Activated CD4-positive, alpha-beta T cell treated with anti-CD3 and anti-CD28 coated beads for 4 hours (primary cell): ENCODE results near the gene SORBS1.

ENCODE experiments used
- DNase-seq, 2 donors: peaks; one replicate each; pipeline ENCODE4 v3.0.0-alpha.2; 2020

The SORBS1 gene

GRCh38 chr10:95334805-95335144, 226.4 kb downstream of the SORBS1 start:
- no peak for DNase-seq

GRCh38 chr10:95333997-95334804, 227.0 kb downstream of the SORBS1 start:
- DNase-seq: no peak

GRCh38 chr10:95332666-95333249, 228.4 kb downstream of the SORBS1 start:
- DNase-seq: no peak

- DNase-seq: no peak
Observed at GRCh38 chr10:95331596-95332130, 229.5 kb downstream of the SORBS1 start.

GRCh38 chr10:95330966-95331453, 230.2 kb downstream of the SORBS1 start:
- DNase-seq: no peak

GRCh38 chr10:95329296-95329695, 231.9 kb downstream of the SORBS1 start:
- no peak for DNase-seq

GRCh38 chr10:95328013-95328412, 233.2 kb downstream of the SORBS1 start:
- DNase-seq: no peak

GRCh38 chr10:95327367-95327766, 233.8 kb downstream of the SORBS1 start:
- DNase-seq: no peak

GRCh38 chr10:95326396-95326795, 234.8 kb downstream of the SORBS1 start:
- DNase-seq: no peak

- no peak for DNase-seq
Observed at GRCh38 chr10:95325863-95326262, 235.3 kb downstream of the SORBS1 start.

GRCh38 chr10:95324436-95325268, 236.5 kb downstream of the SORBS1 start:
- no peak for DNase-seq

GRCh38 chr10:95321554-95322301, 239.4 kb downstream of the SORBS1 start:
- DNase-seq: no peak

GRCh38 chr10:95319239-95319638, 241.9 kb downstream of the SORBS1 start:
- no peak for DNase-seq

GRCh38 chr10:95315509-95315908, 245.7 kb downstream of the SORBS1 start:
- no peak for DNase-seq

- DNase-seq: no peak
Observed at GRCh38 chr10:95314192-95314918, 246.8 kb downstream of the SORBS1 start.

GRCh38 chr10:95312986-95313495, 248.1 kb downstream of the SORBS1 start:
- no peak for DNase-seq

- no peak for DNase-seq
Observed at GRCh38 chr10:95312257-95312656, 248.9 kb downstream of the SORBS1 start.

GRCh38 chr10:95309958-95310357, 251.2 kb downstream of the SORBS1 start:
- DNase-seq: no peak

- DNase-seq: no peak
Observed at GRCh38 chr10:95308389-95309302, 252.5 kb downstream of the SORBS1 start.

GRCh38 chr10:95306851-95307250, 254.3 kb downstream of the SORBS1 start:
- no peak for DNase-seq

GRCh38 chr10:95306318-95306650, 254.9 kb downstream of the SORBS1 start:
- DNase-seq: no peak
